Stimulated activated CD4-positive, alpha-beta T cell treated with anti-CD3 and anti-CD28 coated beads, Interleukin-12 subunit alpha, Interleukin-12 subunit beta, amount 100 ng/mL, for 48 hours (primary cell): ENCODE data around the gene EHD1.

ENCODE experiments used
- DNase-seq, 3 donors: peaks; one replicate each; pipeline ENCODE4 v3.0.0-alpha.2; 2020; ENCODE audit warnings: low read depth in 2 of 3, low spot score in 1 of 3

The EHD1 gene

GRCh38 chr11:64891880-64892279, 13.5 kb upstream of the EHD1 start:
- DNase-seq: no peak

- no peak for DNase-seq
Measured at GRCh38 chr11:64891215-64891848, 12.9 kb upstream of the EHD1 start.

GRCh38 chr11:64890522-64890939, 12.1 kb upstream of the EHD1 start:
- DNase-seq: no peak

- DNase-seq: no peak
Measured at GRCh38 chr11:64888729-64889511, 10.5 kb upstream of the EHD1 start.

GRCh38 chr11:64888406-64888728, 9.9 kb upstream of the EHD1 start:
- no peak for DNase-seq

- peak; percentile 70 to 82 (median 81) for DNase-seq
Measured at GRCh38 chr11:64887757-64888405, 9.5 kb upstream of the EHD1 start.

- DNase-seq: no peak
Measured at GRCh38 chr11:64887234-64887756, 8.9 kb upstream of the EHD1 start.

GRCh38 chr11:64885367-64886286, 7.2 kb upstream of the EHD1 start:
- no peak for DNase-seq

- DNase-seq: no peak
Measured at GRCh38 chr11:64884019-64884418, 5.6 kb upstream of the EHD1 start.

- DNase-seq: no peak
Measured at GRCh38 chr11:64883575-64883974, 5.2 kb upstream of the EHD1 start.

- no peak for DNase-seq
Measured at GRCh38 chr11:64882243-64882642, 3.8 kb upstream of the EHD1 start.

GRCh38 chr11:64881476-64881875, 3.1 kb upstream of the EHD1 start:
- DNase-seq: no peak

- no peak for DNase-seq
Measured at GRCh38 chr11:64880240-64881001, 2.0 kb upstream of the EHD1 start.

GRCh38 chr11:64879244-64879900, 951 bp upstream of the EHD1 start:
- no peak for DNase-seq

- no peak for DNase-seq
Measured at GRCh38 chr11:64878223-64878493, 263 bp downstream of the EHD1 start.

GRCh38 chr11:64877390-64878222, 815 bp downstream of the EHD1 start:
- no peak for DNase-seq

- no peak for DNase-seq
Measured at GRCh38 chr11:64876835-64877341, 1.5 kb downstream of the EHD1 start.

GRCh38 chr11:64876229-64876750, 2.1 kb downstream of the EHD1 start:
- peak in 1 of 3 donors; percentile 51 for DNase-seq
